BE2C (cell line): ENCODE measurements around the gene NCKAP5L.

Experiments
- DNase-seq: peaks from one replicate; pipeline ENCODE4 v3.0.0-alpha.2; 2020
- H3K27me3 ChIP-seq: fragments of 250-450 bp; sonication (Bioruptor Pico); 2 replicates; pipeline ENCODE4 v1.5.1; 2020; ENCODE audit warnings: mild to moderate bottlenecking
- H3K36me3 ChIP-seq: fragments of 250-450 bp; sonication (Bioruptor Pico); 2 replicates; pipeline ENCODE4 v1.5.1; 2020; ENCODE audit warnings: mild to moderate bottlenecking
- H3K4me1 ChIP-seq: fragments of 250-450 bp; sonication (Bioruptor Pico); 2 replicates; pipeline ENCODE4 v1.5.1; 2020
- H3K4me3 ChIP-seq: 2 replicates; pipeline ENCODE4 v1.5.1; 2011; ENCODE audit warnings: low read depth, low read length
- H3K9me3 ChIP-seq: fragments of 250-450 bp; sonication (Bioruptor Pico); 2 replicates; pipeline ENCODE4 v1.5.1; 2020
- CTCF ChIP-seq: IDR thresholded peaks from 2 replicates; pipeline ENCODE4 v1.5.1; 2012; ENCODE audit warnings: mild to moderate bottlenecking, low read depth, low read length

NCKAP5L gene

GRCh38 chr12:49869816-49870500 is 41.7 kb upstream of the NCKAP5L start:
- no peak for TF ChIP-seq CTCF
- no peaks in the 10 kb centered on the region for H3K9me3 ChIP-seq
- no peak overlapping the region; the same call in 1 of the 2 replicates for H3K4me3 ChIP-seq
- peaks cover 70% of the 10 kb centered on the region for H3K4me1 ChIP-seq
- no peak for DNase-seq
- H3K36me3 ChIP-seq, result no peaks in the 10 kb centered on the region
- no peaks in the 10 kb centered on the region for H3K27me3 ChIP-seq

DNA sequence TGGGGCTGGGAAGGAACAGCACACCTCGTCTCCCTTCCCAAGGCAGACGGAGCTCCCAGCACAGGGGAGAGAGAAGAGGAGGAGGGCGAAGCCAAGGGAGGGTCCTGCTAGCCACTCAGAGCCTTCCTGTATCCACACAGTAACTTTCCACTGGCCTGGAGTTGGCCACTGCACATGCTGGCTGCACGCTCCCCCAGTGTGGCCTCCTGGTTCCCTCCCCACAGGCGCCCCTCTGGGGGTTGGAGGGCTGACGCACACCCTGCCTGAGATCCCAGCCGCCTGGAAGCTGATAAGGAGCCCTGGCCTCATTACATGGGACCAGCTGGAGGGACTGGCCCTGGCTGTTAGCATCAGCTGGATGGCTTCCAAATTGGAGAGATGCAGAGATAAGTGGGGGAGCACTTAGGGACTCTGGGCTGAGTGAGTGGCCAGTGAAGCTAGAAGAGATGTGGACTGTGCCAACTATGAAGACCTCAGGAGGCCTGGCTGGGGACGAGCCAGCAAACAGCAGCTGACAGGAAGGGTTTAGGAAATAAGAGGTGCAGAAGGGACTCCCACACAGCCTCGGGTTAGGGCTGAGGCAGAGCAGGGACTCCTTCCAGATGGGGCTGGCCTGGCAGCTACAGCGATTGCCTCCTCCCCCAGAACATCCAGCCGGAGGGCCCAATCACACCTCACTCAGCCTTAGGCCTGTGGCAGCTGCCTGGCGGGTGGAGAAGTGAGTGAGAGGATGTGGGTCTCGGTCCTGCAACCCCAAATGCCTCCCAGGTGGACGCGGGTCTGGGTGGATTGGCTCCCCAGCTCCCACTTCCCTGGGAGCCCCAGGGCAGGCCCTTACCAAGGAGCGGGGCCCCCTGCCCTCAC is 41.0 kb upstream of the NCKAP5L start:
- peak; percentile 100 for DNase-seq
- peak overlapping the region; percentile 21 for H3K4me3 ChIP-seq
- H3K36me3 ChIP-seq, result no peaks in the 10 kb centered on the region
- no peaks in the 10 kb centered on the region for H3K27me3 ChIP-seq
- peaks cover 64% of the 10 kb centered on the region for H3K4me1 ChIP-seq
- H3K9me3 ChIP-seq, result no peaks in the 10 kb centered on the region
- no peak for TF ChIP-seq CTCF

DNA sequence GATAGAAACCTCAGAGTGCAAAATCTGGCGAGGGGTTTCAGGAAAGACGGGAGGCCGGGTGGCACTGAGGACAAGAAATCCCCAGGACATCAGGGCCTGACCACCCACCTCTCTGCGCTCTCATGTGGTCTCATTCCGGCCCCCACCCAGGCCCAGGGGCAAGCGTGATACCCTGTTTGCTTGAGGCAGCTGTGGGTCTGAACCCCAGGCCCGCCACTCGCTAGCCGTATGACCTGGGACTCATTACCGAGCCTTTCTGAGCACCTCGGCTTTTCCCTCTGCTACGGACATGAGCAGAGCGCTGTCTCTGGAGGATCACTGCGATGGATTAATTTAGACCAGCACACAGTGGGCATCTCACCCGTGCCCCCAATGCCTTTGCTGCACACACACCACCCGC is 40.2 kb upstream of the NCKAP5L start:
- Histone ChIP-seq H3K27me3 (no peaks in the 10 kb centered on the region), H3K4me3 (peak overlapping the region; percentile 21), H3K9me3 (no peaks in the 10 kb centered on the region), H3K36me3 (no peaks in the 10 kb centered on the region), H3K4me1 (peaks cover 62% of the 10 kb centered on the region)
- DNase-seq, result no peak
- no peak for TF ChIP-seq CTCF

DNA sequence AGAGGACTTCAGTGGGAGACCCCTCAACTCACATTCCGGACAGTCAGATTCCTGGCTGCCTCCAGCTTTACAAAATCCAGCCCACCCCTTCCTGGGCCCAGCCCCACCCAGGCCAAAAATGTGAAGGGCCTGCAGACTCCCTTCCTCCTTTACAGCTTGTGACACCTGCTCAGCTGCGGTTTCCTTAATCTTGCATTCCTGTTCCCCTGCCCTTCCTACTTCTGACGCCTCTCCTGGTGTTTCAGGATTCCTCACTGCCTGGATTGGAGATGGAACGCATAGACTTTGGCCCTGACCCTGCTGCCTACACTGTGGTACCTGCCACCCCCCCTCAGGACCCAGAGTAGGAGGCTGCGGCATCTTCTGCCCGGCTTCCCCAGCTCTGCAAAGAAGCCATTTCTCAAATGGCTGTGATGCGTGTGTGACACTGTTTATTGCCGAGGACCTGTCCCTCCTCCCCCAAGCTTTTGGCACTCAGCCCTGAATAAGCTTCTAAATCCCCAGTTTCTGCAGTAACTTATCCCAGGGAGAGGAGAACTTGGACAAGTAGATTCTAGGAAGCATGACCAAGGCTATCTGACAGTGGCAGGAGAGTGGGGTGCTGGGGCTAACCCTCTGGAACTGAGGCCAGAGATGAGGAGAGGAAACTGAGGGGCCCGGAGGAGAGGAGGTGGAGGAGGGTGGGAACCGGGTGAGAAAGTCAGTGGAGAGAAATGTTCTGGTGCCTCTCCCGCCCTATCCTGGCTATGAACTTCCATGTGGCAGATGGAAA is 39.5 kb upstream of the NCKAP5L start:
- Histone ChIP-seq H3K9me3 (no peaks in the 10 kb centered on the region), H3K36me3 (no peaks in the 10 kb centered on the region), H3K4me1 (peaks cover 55% of the 10 kb centered on the region), H3K27me3 (no peaks in the 10 kb centered on the region), H3K4me3 (peak overlapping the region; percentile 21; the same call in 1 of the 2 replicates)
- TF ChIP-seq CTCF, result no peak
- DNase-seq, result peak; percentile 55

GRCh38 chr12:49866859-49867569 is 38.8 kb upstream of the NCKAP5L start:
- peak; percentile 76 for DNase-seq
- no peaks in the 10 kb centered on the region for H3K9me3 ChIP-seq
- no peak overlapping the region for H3K4me3 ChIP-seq
- H3K4me1 ChIP-seq, result peaks cover 48% of the 10 kb centered on the region
- no peaks in the 10 kb centered on the region for H3K36me3 ChIP-seq
- H3K27me3 ChIP-seq, result no peaks in the 10 kb centered on the region
- TF ChIP-seq CTCF, result peak; percentile 96
